ENCODE results near the gene CEBPZOS.

CEBPZOS gene

GRCh38 chr2:37244017-37244416 lies 47.7 kb downstream of the CEBPZOS start:
- no peak for DNase-seq

- DNase-seq: no peak
Observed at GRCh38 chr2:37244755-37245154, 48.5 kb downstream of the CEBPZOS start.

DNA sequence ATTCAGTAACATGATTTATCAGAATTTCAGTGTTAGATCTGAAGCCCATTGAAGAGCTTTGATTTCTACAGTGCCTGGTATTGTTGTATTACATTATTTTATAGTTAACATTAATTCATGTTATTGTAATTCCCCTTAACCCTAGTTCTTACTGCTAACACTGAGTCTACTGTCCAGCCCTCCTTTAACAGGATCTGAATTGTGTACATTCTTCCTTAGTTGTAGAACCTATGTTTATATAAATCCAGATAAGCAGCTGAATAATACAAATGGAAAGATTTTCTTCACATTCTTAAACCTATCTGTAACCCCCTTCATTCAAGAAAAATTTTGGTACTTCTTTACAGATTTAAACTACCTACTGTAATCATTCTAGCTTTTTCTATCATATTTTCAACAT lies 49.9 kb downstream of the CEBPZOS start:
- DNase-seq: no peak

GRCh38 chr2:37250869-37251740 lies 54.8 kb downstream of the CEBPZOS start:
- no peak for DNase-seq

Data from T1000 (cell line).